NT2/D1 (cell line): ENCODE data around the gene DLG3.

Source experiments
- YY1 ChIP-seq: IDR thresholded peaks from 2 replicates; pipeline ENCODE4 v1.6.1; 2011; ENCODE audit not compliant: insufficient read length, insufficient read depth
- ZNF274 ChIP-seq: IDR thresholded peaks from 2 replicates; pipeline ENCODE4 v1.6.1; 2011; ENCODE audit warnings: mild to moderate bottlenecking, low read depth, low read length

DNA sequence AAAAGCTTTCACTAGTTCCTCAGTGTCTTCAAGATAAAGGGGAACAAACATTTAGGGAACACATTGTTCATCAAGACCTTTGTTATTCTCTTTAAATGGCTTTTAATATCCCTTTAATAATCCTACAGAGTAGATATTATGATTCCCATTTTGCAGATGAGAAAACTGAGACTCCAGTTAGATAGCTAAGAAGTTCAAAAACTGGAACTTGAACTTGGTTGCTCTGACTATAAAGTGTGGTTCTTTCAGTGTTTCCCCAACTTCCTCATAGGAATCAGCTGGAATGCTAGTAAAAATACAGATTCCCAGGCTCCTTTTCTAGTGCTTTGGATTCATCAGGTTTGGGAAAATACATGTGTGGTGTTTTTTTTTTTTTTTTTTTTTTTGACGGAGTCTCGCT is 37.7 kb downstream of the DLG3 start:
- TF ChIP-seq YY1, result no peak
- TF ChIP-seq ZNF274, result no peak
